GM13976 (cell line): ENCODE data around the gene TCF4.

Experiments used
- DNase-seq: peaks from one replicate; pipeline ENCODE4 v3.0.0; 2012; ENCODE audit warnings: low spot score
- CTCF ChIP-seq: IDR thresholded peaks from 2 replicates; pipeline ENCODE4 v1.5.1; 2012; ENCODE audit warnings: borderline replicate concordance, mild to moderate bottlenecking; ENCODE audit not compliant: insufficient read depth; ENCODE audit errors: extremely low read depth, missing control alignments, control extremely low read depth
- in situ Hi-C: fragments of 300-500 bp; cut with MboI; formaldehyde crosslinking; loops from one replicate; pipeline ENCODE4 v1.12.0; 2022; ENCODE audit warnings: low sequenced_read_pairs, mixed read lengths, inconsistent platforms; ENCODE audit not compliant: unreplicated experiment

The TCF4 gene

GRCh38 chr18:55503167-55503820 lies 84.7 kb downstream of the TCF4 start:
- no peak for TF ChIP-seq CTCF
- DNase-seq, result no peak
- in situ Hi-C loops, result no loop called here

GRCh38 chr18:55501982-55502710 lies 85.8 kb downstream of the TCF4 start:
- DNase-seq, result no peak
- in situ Hi-C loops, result no loop called here
- TF ChIP-seq CTCF, result no peak

GRCh38 chr18:55501579-55501978 lies 86.4 kb downstream of the TCF4 start:
- DNase-seq, result no peak
- TF ChIP-seq CTCF, result no peak
- in situ Hi-C loops, result no loop called here

GRCh38 chr18:55500316-55501086 lies 87.5 kb downstream of the TCF4 start:
- no peak for TF ChIP-seq CTCF
- no peak for DNase-seq
- in situ Hi-C loops, result no loop called here

- TF ChIP-seq CTCF, result no peak
- in situ Hi-C loops, result no loop called here
- no peak for DNase-seq
Measured at GRCh38 chr18:55499526-55499925, 88.5 kb downstream of the TCF4 start.

- DNase-seq, result no peak
- TF ChIP-seq CTCF, result no peak
- in situ Hi-C loops, result no loop called here
Measured at GRCh38 chr18:55497825-55498403, 90.1 kb downstream of the TCF4 start.
